Ovary (tissue), 3 donors: Measurements from ENCODE around the gene CYP19A1.

Experiments used
- EP300 ChIP-seq: sonication (generic); formaldehyde crosslinking; IDR thresholded peaks from one replicate; pipeline ENCODE4 v1.6.1; 2017; ENCODE audit warnings: antibody characterized with exemption
- POLR2A ChIP-seq: fragments of 450-650 bp; IDR thresholded peaks from one replicate; pipeline ENCODE4 v1.6.1; 2017; ENCODE audit warnings: antibody characterized with exemption, mild to moderate bottlenecking, moderate library complexity
- TF ChIP-seq, protein P1 (sequence below), 3 donors: fragments of 450-650 bp in 2 of 3; fragments of 200-600 bp in 1 of 3; IDR thresholded peaks; one replicate each; pipeline versions ENCODE4 v1.5.1 to v1.8.0; 2016 to 2022; ENCODE audit warnings: antibody characterized with exemption in 3 of 3, mild to moderate bottlenecking in 1 of 3
- donor health status: DM: no; HTN: no; CAD: no.

- TF ChIP-seq, protein P1, sequence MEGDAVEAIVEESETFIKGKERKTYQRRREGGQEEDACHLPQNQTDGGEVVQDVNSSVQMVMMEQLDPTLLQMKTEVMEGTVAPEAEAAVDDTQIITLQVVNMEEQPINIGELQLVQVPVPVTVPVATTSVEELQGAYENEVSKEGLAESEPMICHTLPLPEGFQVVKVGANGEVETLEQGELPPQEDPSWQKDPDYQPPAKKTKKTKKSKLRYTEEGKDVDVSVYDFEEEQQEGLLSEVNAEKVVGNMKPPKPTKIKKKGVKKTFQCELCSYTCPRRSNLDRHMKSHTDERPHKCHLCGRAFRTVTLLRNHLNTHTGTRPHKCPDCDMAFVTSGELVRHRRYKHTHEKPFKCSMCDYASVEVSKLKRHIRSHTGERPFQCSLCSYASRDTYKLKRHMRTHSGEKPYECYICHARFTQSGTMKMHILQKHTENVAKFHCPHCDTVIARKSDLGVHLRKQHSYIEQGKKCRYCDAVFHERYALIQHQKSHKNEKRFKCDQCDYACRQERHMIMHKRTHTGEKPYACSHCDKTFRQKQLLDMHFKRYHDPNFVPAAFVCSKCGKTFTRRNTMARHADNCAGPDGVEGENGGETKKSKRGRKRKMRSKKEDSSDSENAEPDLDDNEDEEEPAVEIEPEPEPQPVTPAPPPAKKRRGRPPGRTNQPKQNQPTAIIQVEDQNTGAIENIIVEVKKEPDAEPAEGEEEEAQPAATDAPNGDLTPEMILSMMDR (IDR thresholded peaks at IDR 0.05): no peak
- TF ChIP-seq POLR2A: no peak
- TF ChIP-seq EP300: no peak
These were observed 139.6 kb downstream of the CYP19A1 start for GRCh38 chr15:51198701-51199232.
